Osteoblast (primary cell): ENCODE results near the gene PRKCB. TPM values are rescaled to one million over a fixed set of nuclear protein-coding genes. Genes with fewer than 3 reads are reported as not detected.

Experiments used
- DNase-seq: peaks from one replicate; pipeline ENCODE4 v3.0.0; 2011; ENCODE audit warnings: low spot score, mixed read lengths; ENCODE audit not compliant: insufficient read length; ENCODE audit errors: missing footprints
- H2AFZ ChIP-seq: 2 replicates; pipeline ENCODE4 v1.6.0; 2011; ENCODE audit warnings: mild to moderate bottlenecking, low read length
- H3K27ac ChIP-seq: 2 replicates; pipeline ENCODE4 v1.5.1; 2011; ENCODE audit warnings: mild to moderate bottlenecking, low read depth, low read length, moderate library complexity
- H3K27me3 ChIP-seq: 2 replicates; pipeline ENCODE4 v1.6.0; 2012; ENCODE audit warnings: mild to moderate bottlenecking, control low read depth, inconsistent platforms, low read length, moderate library complexity; ENCODE audit not compliant: insufficient read depth
- H3K36me3 ChIP-seq: 2 replicates; pipeline ENCODE4 v1.5.1; 2011; ENCODE audit warnings: mild to moderate bottlenecking, low read length, control low read depth, moderate library complexity; ENCODE audit not compliant: insufficient read depth
- H3K4me1 ChIP-seq: 2 replicates; pipeline ENCODE4 v1.5.1; 2011; ENCODE audit warnings: mild to moderate bottlenecking, low read length, control low read depth, moderate library complexity; ENCODE audit not compliant: insufficient read depth
- H3K4me2 ChIP-seq: 2 replicates; pipeline ENCODE4 v1.6.0; 2011; ENCODE audit warnings: mild to moderate bottlenecking, low read length; ENCODE audit not compliant: insufficient read depth
- H3K4me3 ChIP-seq: fragments of 200-600 bp; sonication (generic); 3 replicates; pipeline ENCODE4 v1.5.1; 2012; ENCODE audit warnings: mild to moderate bottlenecking, low read length, inconsistent platforms; ENCODE audit not compliant: insufficient read depth
- H3K79me2 ChIP-seq: 2 replicates; pipeline ENCODE4 v1.6.0; 2012; ENCODE audit warnings: mild to moderate bottlenecking, low read length, control low read depth, inconsistent platforms; ENCODE audit not compliant: insufficient read depth
- H3K9me3 ChIP-seq: 2 replicates; pipeline ENCODE4 v1.5.1; 2011; ENCODE audit warnings: low read depth, low read length, control low read depth
- H4K20me1 ChIP-seq: 2 replicates; pipeline ENCODE4 v1.6.0; 2012; ENCODE audit warnings: mild to moderate bottlenecking, low read length, control low read depth; ENCODE audit not compliant: insufficient read depth
- total RNA-seq: library from RNA; depleted of rRNA; stranded (reverse); fragments of >200 nt; gene quantifications from 2 replicates; pipeline ENCODE4 v1.2.3, GENCODE V29; 2012
- TF ChIP-seq, protein P1 (sequence below): IDR thresholded peaks from 2 replicates; pipeline ENCODE4 v1.5.1; 2011; ENCODE audit warnings: mild to moderate bottlenecking, low read depth, low read length, moderate library complexity; ENCODE audit errors: extremely low read depth

Gene PRKCB
- total RNA-seq, 1 donor, result under 0.01 TPM

GRCh38 chr16:24077292-24077691, 241.5 kb downstream of the PRKCB start:
- Histone ChIP-seq H3K79me2 (no peaks in the 10 kb centered on the region), H3K27me3 (no peaks in the 10 kb centered on the region), H3K9me3 (no peaks in the 10 kb centered on the region), H3K4me3 (no peak overlapping the region), H3K4me1 (no peaks in the 10 kb centered on the region), H4K20me1 (no peaks in the 10 kb centered on the region), H3K4me2 (no peak overlapping the region), H3K36me3 (no peaks in the 10 kb centered on the region), H2AFZ (no peak overlapping the region), H3K27ac (no peak overlapping the region)
- TF ChIP-seq, protein P1, sequence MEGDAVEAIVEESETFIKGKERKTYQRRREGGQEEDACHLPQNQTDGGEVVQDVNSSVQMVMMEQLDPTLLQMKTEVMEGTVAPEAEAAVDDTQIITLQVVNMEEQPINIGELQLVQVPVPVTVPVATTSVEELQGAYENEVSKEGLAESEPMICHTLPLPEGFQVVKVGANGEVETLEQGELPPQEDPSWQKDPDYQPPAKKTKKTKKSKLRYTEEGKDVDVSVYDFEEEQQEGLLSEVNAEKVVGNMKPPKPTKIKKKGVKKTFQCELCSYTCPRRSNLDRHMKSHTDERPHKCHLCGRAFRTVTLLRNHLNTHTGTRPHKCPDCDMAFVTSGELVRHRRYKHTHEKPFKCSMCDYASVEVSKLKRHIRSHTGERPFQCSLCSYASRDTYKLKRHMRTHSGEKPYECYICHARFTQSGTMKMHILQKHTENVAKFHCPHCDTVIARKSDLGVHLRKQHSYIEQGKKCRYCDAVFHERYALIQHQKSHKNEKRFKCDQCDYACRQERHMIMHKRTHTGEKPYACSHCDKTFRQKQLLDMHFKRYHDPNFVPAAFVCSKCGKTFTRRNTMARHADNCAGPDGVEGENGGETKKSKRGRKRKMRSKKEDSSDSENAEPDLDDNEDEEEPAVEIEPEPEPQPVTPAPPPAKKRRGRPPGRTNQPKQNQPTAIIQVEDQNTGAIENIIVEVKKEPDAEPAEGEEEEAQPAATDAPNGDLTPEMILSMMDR, result no peak
- DNase-seq, result no peak

DNA sequence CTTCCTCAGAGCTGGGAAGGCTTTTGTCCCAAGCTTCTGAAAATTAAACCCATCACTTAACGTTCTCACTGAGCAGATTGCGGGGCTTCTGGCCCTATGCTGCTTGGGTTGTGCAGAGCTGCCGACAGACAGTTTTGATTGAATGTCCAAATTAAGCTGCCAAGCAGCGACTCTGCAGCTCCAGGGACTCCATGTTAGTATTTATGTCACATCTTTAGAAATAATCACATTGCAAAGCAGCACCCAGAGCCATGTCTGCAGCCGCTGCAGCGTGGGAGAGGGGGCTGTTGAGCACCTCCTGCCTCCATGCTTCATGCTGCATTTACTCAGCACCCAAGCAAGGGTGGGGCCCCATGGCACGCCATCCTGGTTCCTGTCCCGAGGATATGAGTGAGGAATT, 242.2 kb downstream of the PRKCB start:
- Histone ChIP-seq H3K36me3 (no peaks in the 10 kb centered on the region), H3K79me2 (no peaks in the 10 kb centered on the region), H3K27ac (no peak overlapping the region), H3K4me2 (no peak overlapping the region), H2AFZ (no peak overlapping the region), H3K4me1 (no peaks in the 10 kb centered on the region), H3K27me3 (no peaks in the 10 kb centered on the region), H3K9me3 (no peaks in the 10 kb centered on the region), H3K4me3 (no peak overlapping the region), H4K20me1 (no peaks in the 10 kb centered on the region)
- no peak for DNase-seq
- TF ChIP-seq, protein P1, result no peak

DNA sequence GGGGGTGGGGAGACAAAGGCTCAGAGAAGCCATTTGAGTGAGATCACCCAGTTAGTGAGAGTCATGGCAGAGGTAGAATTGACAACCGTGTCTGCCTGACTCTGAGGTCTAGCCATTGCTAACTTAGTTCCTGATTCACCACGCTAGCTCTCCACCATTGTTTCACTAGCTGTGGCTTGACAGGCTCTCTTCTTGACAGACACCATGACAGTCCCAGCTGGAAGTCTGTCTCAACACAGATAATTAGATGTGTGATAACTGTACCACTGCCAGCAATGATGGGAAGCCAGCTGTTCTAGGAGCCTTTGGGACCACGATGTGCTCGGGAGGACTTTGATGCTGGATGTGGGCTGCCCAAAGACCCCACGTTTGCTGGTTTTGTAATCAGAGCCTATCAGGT, 249.9 kb downstream of the PRKCB start:
- Histone ChIP-seq H4K20me1 (no peaks in the 10 kb centered on the region), H3K27me3 (no peaks in the 10 kb centered on the region), H3K4me3 (no peak overlapping the region), H3K79me2 (no peaks in the 10 kb centered on the region), H2AFZ (no peak overlapping the region), H3K4me1 (no peaks in the 10 kb centered on the region), H3K27ac (no peak overlapping the region), H3K36me3 (no peaks in the 10 kb centered on the region), H3K4me2 (no peak overlapping the region), H3K9me3 (no peaks in the 10 kb centered on the region)
- no peak for DNase-seq
- TF ChIP-seq, protein P1, result no peak

DNA sequence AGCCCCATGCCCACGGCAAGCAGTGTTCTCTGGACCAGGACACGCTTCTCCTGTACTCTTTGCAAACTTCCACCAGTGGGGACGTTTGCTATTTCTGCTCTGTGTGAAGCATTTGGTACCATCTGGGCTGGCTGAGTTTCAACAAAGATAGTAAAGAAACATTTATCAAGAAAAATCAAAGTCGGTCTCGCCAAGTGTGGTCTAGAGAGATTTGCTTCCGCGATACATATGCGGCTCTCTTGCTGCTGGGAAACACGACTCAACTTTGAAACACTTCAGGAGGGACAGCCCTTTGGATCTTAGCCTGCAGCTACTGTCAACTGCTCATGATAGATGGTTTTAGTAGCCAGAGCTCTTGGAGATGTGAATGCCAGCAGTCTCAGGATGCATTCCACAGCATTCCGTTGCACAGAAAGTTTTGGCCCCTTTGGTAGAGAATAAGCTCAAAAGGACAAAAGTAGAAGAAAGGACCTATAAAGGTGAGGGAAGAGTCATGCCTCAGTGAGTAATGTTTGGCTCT, 252.2 kb downstream of the PRKCB start:
- TF ChIP-seq, protein P1, result no peak

More for the DNA sequence above, 252.2 kb downstream of the PRKCB start:
- Histone ChIP-seq H3K79me2 (no peaks in the 10 kb centered on the region), H4K20me1 (no peaks in the 10 kb centered on the region), H3K4me2 (no peak overlapping the region), H3K4me1 (no peaks in the 10 kb centered on the region), H3K36me3 (no peaks in the 10 kb centered on the region), H3K27ac (no peak overlapping the region), H3K4me3 (no peak overlapping the region), H3K27me3 (no peaks in the 10 kb centered on the region), H3K9me3 (peaks cover 2% of the 10 kb centered on the region), H2AFZ (no peak overlapping the region)
- DNase-seq, result no peak
